Naive thymus-derived CD4-positive, alpha-beta T cell (primary cell): Measurements from ENCODE around the gene ZNF559. TPM values are rescaled to one million over a fixed set of nuclear protein-coding genes. Genes with fewer than 3 reads are reported as not detected.
"Not testable (repeated sequence)": the region's sequence is repeated elsewhere in the genome, so short reads cannot be mapped to it uniquely, and the experiment has no call there.

Experiments
- ATAC-seq: fragments of 150-1000 bp; cut with Tn5 transposase; 2 replicates; pipeline ENCODE4 v1.10.0; 2021; ENCODE audit warnings: mild to moderate bottlenecking, moderate library complexity
- CTCF ChIA-PET: fragments of 350-600 bp; sonication (Branson Sonifier 250); formaldehyde crosslinking; loops from one replicate; lab custom pipeline; 2021; ENCODE audit warnings: antibody characterized with exemption; lab: Charles Lee
- POLR2A ChIA-PET: fragments of 350-600 bp; sonication (Branson Sonifier 250); formaldehyde crosslinking; loops from one replicate; lab custom pipeline; 2021; ENCODE audit warnings: antibody characterized with exemption, inconsistent platforms; lab: Charles Lee
- DNase-seq, 9 donors: peaks; one replicate each; pipeline versions ENCODE4 v3.0.0 to v3.0.0-alpha.2; 2020 to 2022; ENCODE audit warnings: mixed read lengths in 1 of 9
- H3K27ac ChIP-seq: one replicate; pipeline ENCODE4 v1.7.0; 2013; ENCODE audit warnings: mild to moderate bottlenecking, low read depth, low read length, moderate library complexity
- H3K27me3 ChIP-seq, 2 donors: one replicate each; pipeline ENCODE4 v1.7.0; 2013; ENCODE audit warnings: low read length in 2 of 2, mild to moderate bottlenecking in 2 of 2, moderate library complexity in 2 of 2; ENCODE audit not compliant: control insufficient read depth in 2 of 2, insufficient read depth in 2 of 2
- H3K36me3 ChIP-seq, 3 experiments: 1 replicate in 2 of 3; 2 replicates in 1 of 3; pipeline ENCODE4 v1.7.0; 2013; ENCODE audit warnings: low read length in 3 of 3, mild to moderate bottlenecking in 3 of 3, moderate library complexity in 1 of 3; ENCODE audit not compliant: insufficient read depth in 3 of 3, control insufficient read depth in 2 of 3
- H3K4me1 ChIP-seq, 2 donors: one replicate each; pipeline ENCODE4 v1.7.0; 2013; ENCODE audit warnings: low read length in 2 of 2, mild to moderate bottlenecking in 2 of 2, moderate library complexity in 1 of 2; ENCODE audit not compliant: control insufficient read depth in 2 of 2, insufficient read depth in 2 of 2
- H3K4me3 ChIP-seq: 2 replicates; pipeline ENCODE4 v1.7.0; 2013; ENCODE audit warnings: mild to moderate bottlenecking, low read length
- H3K9me3 ChIP-seq, 3 experiments: 1 replicate in 2 of 3; 2 replicates in 1 of 3; pipeline ENCODE4 v1.7.0; 2013; ENCODE audit warnings: low read length in 3 of 3; ENCODE audit not compliant: control insufficient read depth in 2 of 3
- H3K27ac Mint-ChIP-seq, 9 donors: one replicate each; pipeline ENCODE4 v1.8.0; 2020 to 2022; ENCODE audit warnings: mixed read lengths in 9 of 9, mild to moderate bottlenecking in 8 of 9, moderate library complexity in 5 of 9, inconsistent platforms in 2 of 9
- H3K27me3 Mint-ChIP-seq, 5 donors: one replicate each; pipeline ENCODE4 v1.8.0; 2021 to 2022; ENCODE audit warnings: mixed read lengths in 5 of 5, mild to moderate bottlenecking in 1 of 5
- H3K36me3 Mint-ChIP-seq, 5 donors: one replicate each; pipeline ENCODE4 v1.8.0; 2020 to 2022; ENCODE audit warnings: mixed read lengths in 5 of 5, mild to moderate bottlenecking in 3 of 5, inconsistent platforms in 1 of 5
- H3K4me1 Mint-ChIP-seq, 7 donors: one replicate each; pipeline ENCODE4 v1.8.0; 2020 to 2022; ENCODE audit warnings: mixed read lengths in 7 of 7, mild to moderate bottlenecking in 3 of 7, inconsistent platforms in 1 of 7
- H3K4me3 Mint-ChIP-seq, 10 donors: one replicate each; pipeline ENCODE4 v1.8.0; 2020 to 2022; ENCODE audit warnings: mild to moderate bottlenecking in 10 of 10, mixed read lengths in 10 of 10, moderate library complexity in 6 of 10, inconsistent platforms in 2 of 10
- H3K9me3 Mint-ChIP-seq, 11 donors: one replicate each; pipeline ENCODE4 v1.8.0; 2020 to 2022; ENCODE audit warnings: mixed read lengths in 11 of 11, mild to moderate bottlenecking in 4 of 11, inconsistent platforms in 1 of 11, moderate library complexity in 1 of 11
- intact Hi-C, 2 donors: fragments of 100-400 bp; cut with micrococcal nuclease; formaldehyde crosslinking; loops; one replicate each; pipeline ENCODE4 v1.15.1; 2023
- polyA plus RNA-seq, 2 donors: library from polyadenylated mRNA; unstranded; fragments of 300-500 nt; fragmentation: Illumina TruSeq; gene quantifications; one replicate each; pipeline ENCODE4 v1.2.3, GENCODE V29; 2021
- total RNA-seq, 6 experiments: library from RNA in 5 of 6; stranded (reverse) in 5 of 6; gene quantifications; 1 replicate in 5 of 6; 2 replicates in 1 of 6; pipeline ENCODE4 v1.2.3 and lab custom pipeline; 2021 to 2026

ZNF559 gene
- total and polyA plus RNA-seq, 7 experiments from 2014 or later, result 9.1 to 58.2 (median 51.1) TPM

DNA sequence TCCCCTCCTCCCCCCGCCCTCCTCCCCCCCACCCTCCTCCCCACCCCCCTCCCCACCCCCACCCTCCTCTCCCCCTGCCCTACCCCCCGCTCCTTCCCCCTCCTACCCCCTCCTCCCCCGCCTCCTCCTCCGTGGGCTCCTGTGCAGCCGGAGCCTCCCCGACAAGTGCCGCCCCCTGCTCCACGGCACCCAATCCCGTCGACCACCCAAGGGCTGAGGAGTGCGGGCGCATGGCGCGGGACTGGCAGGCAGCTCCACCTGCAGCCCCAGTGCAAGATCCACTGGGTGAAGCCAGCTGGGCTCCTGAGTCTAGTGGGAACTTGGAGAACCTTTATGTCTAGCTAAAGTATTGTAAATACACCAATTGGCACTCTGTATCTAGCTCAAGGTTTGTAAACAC is 2.2 kb upstream of the ZNF559 start:
- H3K27me3 Mint-ChIP-seq, H3K36me3 ChIP-seq, DNase-seq, H3K4me3 ChIP-seq, H3K9me3 ChIP-seq, ATAC-seq, H3K27ac ChIP-seq, CTCF ChIA-PET, H3K27me3 ChIP-seq, H3K27ac Mint-ChIP-seq, H3K4me3 Mint-ChIP-seq: not testable (repeated sequence)
- intact Hi-C loops, result loop anchor here in 1 of 2 donors (5.0 kb wide), 2 partner anchors 261 to 489 kb away; partner anchors contain the start of genes MBD3L1, ZNF121 and ZNF558
- Mint-ChIP-seq H3K36me3 (peaks cover 7 to 34% (median 30%) of the 10 kb centered on the region in 5 donors), H3K4me1 (peaks cover 6 to 39% (median 24%) of the 10 kb centered on the region in 7 donors), H3K9me3 (peaks cover 0 to 77% (median 33%) of the 10 kb centered on the region in 11 donors)
- H3K4me1 ChIP-seq, result peaks cover 0 to 10% of the 10 kb centered on the region in 2 donors
- POLR2A ChIA-PET, result interaction anchor here (2.3 kb wide), 1 partner anchor 14 kb away, joined by 7 read pairs; no protein-coding TSS in a partner anchor

DNA sequence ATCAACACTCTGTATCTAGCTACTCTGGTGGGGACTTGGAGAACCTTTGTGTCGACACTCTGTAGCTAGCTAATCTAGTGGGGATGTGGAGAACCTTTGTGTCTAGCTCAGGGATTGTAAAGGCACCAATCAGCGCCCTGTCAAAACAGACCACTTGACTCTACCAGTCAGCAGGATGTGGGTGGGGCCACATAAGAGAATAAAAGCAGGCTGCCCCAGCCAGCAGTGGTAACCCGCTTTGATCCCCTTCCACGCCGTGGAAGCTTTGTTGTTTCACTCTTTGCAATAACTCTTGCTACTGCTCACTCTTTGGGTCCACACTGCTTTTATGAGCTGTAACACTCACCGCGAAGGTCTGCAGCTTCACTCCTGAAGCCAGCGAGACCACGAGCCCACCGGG is 1.8 kb upstream of the ZNF559 start:
- POLR2A ChIA-PET, result interaction anchor here (2.2 to 2.3 kb wide), 2 partner anchors 12 to 15 kb away, joined by 7 to 35 read pairs; partner anchors contain the start of gene ZNF699
- Mint-ChIP-seq H3K9me3 (peaks cover 0 to 78% (median 35%) of the 10 kb centered on the region in 11 donors), H3K27ac (peak overlapping the region in 3 of 9 donors; percentile 38 to 93 (median 67)), H3K36me3 (peaks cover 7 to 37% (median 33%) of the 10 kb centered on the region in 5 donors), H3K4me3 (peak overlapping the region; percentile 6 to 99 (median 64)), H3K4me1 (peaks cover 6 to 39% (median 24%) of the 10 kb centered on the region in 7 donors)
- H3K27ac ChIP-seq, H3K4me3 ChIP-seq, DNase-seq, H3K36me3 ChIP-seq, CTCF ChIA-PET, ATAC-seq, H3K27me3 ChIP-seq, H3K27me3 Mint-ChIP-seq: not testable (repeated sequence)
- peaks cover 0 to 10% of the 10 kb centered on the region in 2 donors for H3K4me1 ChIP-seq
- intact Hi-C loops, result loop anchor here in 1 of 2 donors (5.0 kb wide), 2 partner anchors 260 to 490 kb away; partner anchors contain the start of genes MBD3L1, ZNF121 and ZNF558
- H3K9me3 ChIP-seq, result peaks cover 0 to 13% (median 0%) of the 10 kb centered on the region in 3 experiments

DNA sequence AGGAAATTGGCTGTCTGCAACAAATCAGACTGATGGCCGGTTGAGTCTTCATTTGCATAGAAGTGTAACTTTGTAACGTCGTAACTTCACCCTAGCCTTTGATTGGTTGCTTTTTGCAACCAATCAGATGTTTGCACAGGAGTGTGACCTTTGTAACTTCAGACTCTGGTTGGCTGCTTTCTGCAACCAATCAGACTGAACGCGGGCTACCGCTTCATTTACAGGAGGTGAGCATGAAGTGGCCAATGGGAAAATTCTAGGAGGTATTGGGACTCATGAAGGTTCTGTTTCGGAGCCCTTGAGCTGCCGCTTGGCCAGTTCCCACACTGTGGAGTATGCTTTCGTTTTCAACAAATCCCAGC is 441 bp upstream of the ZNF559 start:
- peaks cover 0 to 80% (median 45%) of the 10 kb centered on the region in 11 donors for H3K9me3 Mint-ChIP-seq
- peaks cover 0 to 26% (median 2%) of the 10 kb centered on the region in 3 experiments for H3K9me3 ChIP-seq
- peaks cover 7 to 49% (median 42%) of the 10 kb centered on the region in 5 donors for H3K36me3 Mint-ChIP-seq
- DNase-seq (peak in 1 of 9 donors; percentile 27), ATAC-seq (peak; percentile 39)
- H3K27me3 ChIP-seq, result no peaks in the 10 kb centered on the region
- H3K27me3 Mint-ChIP-seq, result peaks cover 0 to 2% (median 0%) of the 10 kb centered on the region in 5 donors
- H3K36me3 ChIP-seq, result peaks cover 0 to 16% (median 0%) of the 10 kb centered on the region in 3 experiments
- peak overlapping the region; percentile 85 for H3K27ac ChIP-seq
- H3K4me3 Mint-ChIP-seq, result peak overlapping the region; percentile 92 to 99 (median 95)
- ChIA-PET CTCF (interaction anchor here (1.1 to 1.2 kb wide), 2 partner anchors 13 to 119 kb away, joined by 3 read pairs; no protein-coding TSS in a partner anchor), POLR2A (interaction anchor here (0.7 to 2.3 kb wide), 8 partner anchors 10 to 443 kb away, joined by 3 to 35 read pairs (median 3); partner anchors contain the start of genes ZNF266 and ZNF699)
- peaks cover 6 to 46% (median 29%) of the 10 kb centered on the region in 7 donors for H3K4me1 Mint-ChIP-seq
- intact Hi-C loops, result loop anchor here in 1 of 2 donors (5.0 kb wide), 2 partner anchors 259 to 491 kb away; partner anchors contain the start of genes MBD3L1, ZNF121 and ZNF558
- H3K4me3 ChIP-seq, result peak overlapping the region; percentile 74
- H3K27ac Mint-ChIP-seq, result peak overlapping the region; percentile 91 to 97 (median 93)
- H3K4me1 ChIP-seq, result peaks cover 0 to 10% of the 10 kb centered on the region in 2 donors

DNA sequence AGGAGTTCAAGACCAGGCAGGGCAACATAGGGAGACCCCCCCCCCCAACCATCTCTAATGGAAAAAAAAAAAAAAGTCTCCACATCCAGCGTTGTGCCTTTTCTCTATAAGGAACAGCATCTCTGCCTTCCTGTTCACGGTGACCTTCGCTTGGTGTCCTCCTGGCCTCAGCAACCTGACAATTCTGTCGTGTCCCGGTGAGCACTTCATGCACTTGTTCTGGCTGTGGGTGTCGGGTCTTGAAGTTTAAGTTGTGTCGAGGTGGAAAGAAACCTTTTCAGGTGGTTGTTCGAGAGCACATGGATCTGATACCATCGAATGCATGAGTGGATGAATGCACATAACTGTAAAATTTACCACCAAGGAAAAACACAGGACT is 594 bp downstream of the ZNF559 start:
- peak overlapping the region; percentile 92 to 99 (median 95) for H3K4me3 Mint-ChIP-seq
- Histone ChIP-seq H3K4me1 (peaks cover 0 to 10% of the 10 kb centered on the region in 2 donors), H3K4me3 (peak overlapping the region; percentile 74), H3K27me3 (no peaks in the 10 kb centered on the region), H3K27ac (peak overlapping the region; percentile 85), H3K9me3 (peaks cover 0 to 35% (median 6%) of the 10 kb centered on the region in 3 experiments), H3K36me3 (peaks cover 0 to 20% (median 0%) of the 10 kb centered on the region in 3 experiments)
- no peak for DNase-seq
- intact Hi-C loops, result loop anchor here (1.0 to 5.0 kb wide), 10 partner anchors 15 to 492 kb away; partner anchors contain the start of genes ZNF266 (in 2 of the 2), ZNF317 (in 2 of the 2), ZNF699 (in 2 of the 2) and MBD3L1 (in 1 of the 2)
- peaks cover 0 to 85% (median 55%) of the 10 kb centered on the region in 11 donors for H3K9me3 Mint-ChIP-seq
- POLR2A ChIA-PET, result interaction anchor here (1.0 kb wide), 1 partner anchor 14 kb away, joined by 4 read pairs; no protein-coding TSS in a partner anchor
- H3K36me3 Mint-ChIP-seq, result peaks cover 7 to 60% (median 52%) of the 10 kb centered on the region in 5 donors
- CTCF ChIA-PET, result interaction anchor here (1.1 to 1.2 kb wide), 2 partner anchors 14 to 120 kb away, joined by 3 read pairs; no protein-coding TSS in a partner anchor
- H3K27ac Mint-ChIP-seq, result peak overlapping the region in 8 of 9 donors; percentile 78 to 97 (median 94)
- peaks cover 6 to 46% (median 29%) of the 10 kb centered on the region in 7 donors for H3K4me1 Mint-ChIP-seq
- no peak for ATAC-seq
- H3K27me3 Mint-ChIP-seq, result peaks cover 0 to 2% (median 0%) of the 10 kb centered on the region in 5 donors

DNA sequence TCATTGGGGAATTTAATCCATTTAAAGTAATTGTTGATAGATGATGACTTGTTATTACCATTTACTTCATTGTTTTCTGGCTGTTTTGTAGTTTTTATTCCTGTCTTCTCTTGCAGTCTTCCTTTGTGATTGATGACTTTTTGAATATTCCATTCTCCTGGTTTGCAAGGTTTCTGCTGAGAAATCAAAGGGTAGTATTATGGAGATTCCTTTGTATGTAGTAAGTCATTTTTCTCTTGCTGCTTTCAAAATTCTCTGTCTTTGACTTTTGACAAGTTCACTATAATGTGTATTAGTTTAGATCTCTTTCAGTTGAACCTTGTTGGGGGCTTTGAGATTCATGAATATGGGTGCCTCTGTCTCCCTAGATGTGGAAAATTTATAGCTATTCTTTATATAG is 6.0 kb downstream of the ZNF559 start:
- DNase-seq (no peak), ATAC-seq (no peak)
- Histone ChIP-seq H3K36me3 (peaks cover 0 to 61% (median 6%) of the 10 kb centered on the region in 3 experiments), H3K9me3 (peaks cover 8 to 83% (median 19%) of the 10 kb centered on the region in 3 experiments), H3K4me1 (no peaks in the 10 kb centered on the region), H3K4me3 (no peak overlapping the region), H3K27ac (no peak overlapping the region), H3K27me3 (no peaks in the 10 kb centered on the region)
- Mint-ChIP-seq H3K27ac (no peak overlapping the region), H3K27me3 (no peaks in the 10 kb centered on the region), H3K4me3 (peak overlapping the region in 2 of 10 donors; percentile 9 to 14), H3K36me3 (peaks cover 22 to 90% (median 85%) of the 10 kb centered on the region in 5 donors), H3K4me1 (peaks cover 0 to 17% (median 11%) of the 10 kb centered on the region in 7 donors), H3K9me3 (peaks cover 4 to 100% (median 75%) of the 10 kb centered on the region in 11 donors)
- intact Hi-C loops, result no loop called here
- CTCF ChIA-PET, result no interaction called here
- POLR2A ChIA-PET, result no interaction called here

DNA sequence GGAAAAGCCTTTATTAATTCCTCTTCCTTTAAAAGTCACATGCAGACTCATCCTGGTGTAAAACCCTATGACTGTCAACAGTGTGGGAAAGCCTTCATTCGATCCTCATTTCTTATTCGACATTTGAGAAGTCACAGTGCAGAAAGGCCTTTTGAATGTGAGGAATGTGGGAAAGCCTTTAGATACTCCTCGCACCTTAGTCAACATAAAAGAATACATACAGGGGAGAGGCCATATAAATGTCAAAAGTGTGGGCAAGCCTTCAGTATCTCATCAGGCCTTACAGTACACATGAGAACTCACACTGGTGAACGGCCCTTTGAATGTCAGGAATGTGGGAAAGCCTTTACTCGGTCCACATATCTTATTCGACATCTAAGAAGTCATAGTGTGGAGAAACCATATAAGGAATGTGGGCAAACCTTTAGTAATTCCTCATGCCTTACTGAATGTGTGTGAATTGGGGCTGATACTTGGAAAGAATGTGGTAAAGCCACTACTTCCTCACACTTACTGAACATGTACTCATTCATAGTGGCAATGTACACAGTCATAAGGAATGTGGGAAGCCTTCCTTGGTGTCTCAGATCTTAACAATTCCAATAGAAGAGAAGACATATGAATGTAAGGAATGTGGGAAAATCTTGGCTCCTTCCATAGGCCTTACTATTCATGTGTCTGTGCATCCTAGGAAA is 18.8 kb downstream of the ZNF559 start:
- no peaks in the 10 kb centered on the region for H3K4me1 Mint-ChIP-seq
- Histone ChIP-seq H3K9me3 (peaks cover 20 to 89% (median 49%) of the 10 kb centered on the region in 3 experiments), H3K36me3 (peaks cover 19 to 69% (median 35%) of the 10 kb centered on the region in 3 experiments), H3K27me3 (no peaks in the 10 kb centered on the region), H3K4me1 (no peaks in the 10 kb centered on the region), H3K27ac (no peak overlapping the region), H3K4me3 (peak overlapping the region; percentile 10)
- H3K9me3 Mint-ChIP-seq, result peaks cover 13 to 99% (median 77%) of the 10 kb centered on the region in 11 donors
- ChIA-PET CTCF (no interaction called here), POLR2A (interaction anchor here (0.8 kb wide), 1 partner anchor 140 kb away, joined by 3 read pairs; no protein-coding TSS in a partner anchor)
- H3K27me3 Mint-ChIP-seq, result no peaks in the 10 kb centered on the region
- H3K27ac Mint-ChIP-seq, result no peak overlapping the region
- no peak overlapping the region for H3K4me3 Mint-ChIP-seq
- DNase-seq (no peak), ATAC-seq (no peak)
- intact Hi-C loops, result no loop called here
- peaks cover 24 to 85% (median 78%) of the 10 kb centered on the region in 5 donors for H3K36me3 Mint-ChIP-seq
